ENCODE results near the gene BPI. TPM values are rescaled to one million over a fixed set of nuclear protein-coding genes. Genes with fewer than 3 reads are reported as not detected.
A peak's percentile ranks its signal among the peaks of the same experiment; 100 is the strongest.

The BPI gene
- total and polyA plus RNA-seq, 2 donors from 2014 or later: 0.16 to 1.5 TPM

- FAIRE-seq: no peak
Measured at GRCh38 chr20:38355161-38356012, 51.4 kb downstream of the BPI start.

DNA sequence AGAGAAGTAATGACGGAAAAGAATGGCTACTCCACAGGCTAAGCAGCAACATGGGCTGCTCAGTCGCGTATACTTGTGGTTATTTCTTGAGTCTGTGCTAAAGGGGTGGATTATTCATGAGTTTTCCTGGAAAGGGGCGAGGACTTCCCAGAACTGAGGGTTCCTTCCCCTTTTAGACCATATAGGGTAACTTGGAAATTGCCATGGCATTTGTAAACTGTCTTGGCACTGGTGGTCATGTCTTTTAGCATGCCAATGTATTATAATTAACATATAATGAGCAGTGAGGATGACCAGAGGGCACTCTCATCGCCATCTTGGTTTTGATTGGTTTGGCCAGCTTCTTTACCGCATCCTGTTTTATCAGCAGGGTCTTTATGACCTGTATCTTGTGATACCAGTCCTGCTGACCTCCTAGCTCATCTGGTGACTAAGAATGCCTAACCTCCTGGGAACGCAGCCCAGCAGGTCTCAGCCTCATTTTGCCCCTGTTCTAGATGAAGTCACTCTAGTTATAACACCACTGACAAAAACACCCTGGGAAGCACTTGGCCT, 53.8 kb downstream of the BPI start:
- intact Hi-C loops (cut with DNase I): no loop called here
- TF ChIP-seq, protein P1, sequence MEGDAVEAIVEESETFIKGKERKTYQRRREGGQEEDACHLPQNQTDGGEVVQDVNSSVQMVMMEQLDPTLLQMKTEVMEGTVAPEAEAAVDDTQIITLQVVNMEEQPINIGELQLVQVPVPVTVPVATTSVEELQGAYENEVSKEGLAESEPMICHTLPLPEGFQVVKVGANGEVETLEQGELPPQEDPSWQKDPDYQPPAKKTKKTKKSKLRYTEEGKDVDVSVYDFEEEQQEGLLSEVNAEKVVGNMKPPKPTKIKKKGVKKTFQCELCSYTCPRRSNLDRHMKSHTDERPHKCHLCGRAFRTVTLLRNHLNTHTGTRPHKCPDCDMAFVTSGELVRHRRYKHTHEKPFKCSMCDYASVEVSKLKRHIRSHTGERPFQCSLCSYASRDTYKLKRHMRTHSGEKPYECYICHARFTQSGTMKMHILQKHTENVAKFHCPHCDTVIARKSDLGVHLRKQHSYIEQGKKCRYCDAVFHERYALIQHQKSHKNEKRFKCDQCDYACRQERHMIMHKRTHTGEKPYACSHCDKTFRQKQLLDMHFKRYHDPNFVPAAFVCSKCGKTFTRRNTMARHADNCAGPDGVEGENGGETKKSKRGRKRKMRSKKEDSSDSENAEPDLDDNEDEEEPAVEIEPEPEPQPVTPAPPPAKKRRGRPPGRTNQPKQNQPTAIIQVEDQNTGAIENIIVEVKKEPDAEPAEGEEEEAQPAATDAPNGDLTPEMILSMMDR (IDR thresholded peaks at IDR 0.05; ENCODE audit: borderline replicate concordance, extremely low read depth, insufficient read depth): no peak
- H3K9ac ChIP-seq (ENCODE audit: low read length in 3 of 3): no peak overlapping the region
- no peak overlapping the region for H3K4me3 ChIP-seq (ENCODE audit: low read length in 3 of 3)
- FAIRE-seq (no peak), DNase-seq (no peak)
- H3K9me3 ChIP-seq (ENCODE audit: control insufficient read depth in 2 of 3, insufficient read depth in 1 of 3, low read length in 3 of 3): no peaks in the 10 kb centered on the region
- H3K36me3 ChIP-seq (ENCODE audit: control insufficient read depth in 2 of 3, insufficient read depth in 3 of 3, low read length in 3 of 3): no peaks in the 10 kb centered on the region
- H3K27ac ChIP-seq (ENCODE audit: low read depth in 2 of 2, low read length in 2 of 2): no peak overlapping the region
- peaks cover 2 to 13% (median 2%) of the 10 kb centered on the region in 3 donors for H3K4me1 ChIP-seq (ENCODE audit: control insufficient read depth in 2 of 3, insufficient read depth in 2 of 3, low read depth in 1 of 3, low read length in 3 of 3)
- H3K27me3 ChIP-seq (ENCODE audit: control insufficient read depth, insufficient read depth, low read length): no peaks in the 10 kb centered on the region

More at GRCh38 chr20:38355161-38356012, 51.4 kb downstream of the BPI start:
- H3K27ac ChIP-seq (ENCODE audit: low read depth in 2 of 2, low read length in 2 of 2): peak overlapping the region; percentile 76 to 86
- no peak overlapping the region for H3K9ac ChIP-seq (ENCODE audit: low read length in 3 of 3)
- no peak overlapping the region for H3K4me3 ChIP-seq (ENCODE audit: low read length in 3 of 3)
- peaks cover 2 to 13% (median 5%) of the 10 kb centered on the region in 3 donors for H3K4me1 ChIP-seq (ENCODE audit: control insufficient read depth in 2 of 3, insufficient read depth in 2 of 3, low read depth in 1 of 3, low read length in 3 of 3)
- intact Hi-C loops (cut with DNase I): no loop called here
- DNase-seq: no peak
- no peaks in the 10 kb centered on the region for H3K36me3 ChIP-seq (ENCODE audit: control insufficient read depth in 2 of 3, insufficient read depth in 3 of 3, low read length in 3 of 3)
- TF ChIP-seq, protein P1 (IDR thresholded peaks at IDR 0.05; ENCODE audit: borderline replicate concordance, extremely low read depth, insufficient read depth): no peak
- no peaks in the 10 kb centered on the region for H3K27me3 ChIP-seq (ENCODE audit: control insufficient read depth, insufficient read depth, low read length)
- H3K9me3 ChIP-seq (ENCODE audit: control insufficient read depth in 2 of 3, insufficient read depth in 1 of 3, low read length in 3 of 3): no peaks in the 10 kb centered on the region

- Histone ChIP-seq H3K4me1 (ENCODE audit: control insufficient read depth in 2 of 3, insufficient read depth in 2 of 3, low read depth in 1 of 3, low read length in 3 of 3) (peaks cover 0 to 6% (median 2%) of the 10 kb centered on the region in 3 donors), H3K9me3 (ENCODE audit: control insufficient read depth in 2 of 3, insufficient read depth in 1 of 3, low read length in 3 of 3) (no peaks in the 10 kb centered on the region), H3K27me3 (ENCODE audit: control insufficient read depth, insufficient read depth, low read length) (no peaks in the 10 kb centered on the region), H3K9ac (ENCODE audit: low read length in 3 of 3) (no peak overlapping the region), H3K4me3 (ENCODE audit: low read length in 3 of 3) (no peak overlapping the region), H3K27ac (ENCODE audit: low read depth in 2 of 2, low read length in 2 of 2) (no peak overlapping the region), H3K36me3 (ENCODE audit: control insufficient read depth in 2 of 3, insufficient read depth in 3 of 3, low read length in 3 of 3) (no peaks in the 10 kb centered on the region)
- FAIRE-seq: no peak
- intact Hi-C loops (cut with DNase I): no loop called here
- TF ChIP-seq, protein P1 (IDR thresholded peaks at IDR 0.05; ENCODE audit: borderline replicate concordance, extremely low read depth, insufficient read depth): no peak
- DNase-seq: no peak
Measured at GRCh38 chr20:38358556-38358955, 54.6 kb downstream of the BPI start.
